Astrocyte of the cerebellum (primary cell): ENCODE results near the gene SMCO3.

Source experiments
- DNase-seq: peaks from one replicate; pipeline ENCODE4 v3.0.0-alpha.2; 2011; ENCODE audit warnings: low read depth
- H3K4me3 ChIP-seq: 2 replicates; pipeline ENCODE4 v1.5.1; 2011; ENCODE audit warnings: mild to moderate bottlenecking, low read depth, low read length, moderate library complexity
- in situ Hi-C: cut with HindIII; loops from 2 replicates; pipeline ENCODE4 v1.10.0; 2017; ENCODE audit warnings: low sequenced_read_pairs
- TF ChIP-seq, protein P1 (sequence below): IDR thresholded peaks from 2 replicates; pipeline ENCODE4 v1.5.1; 2012; ENCODE audit warnings: low read length, low read depth, moderate library complexity, mild to moderate bottlenecking; ENCODE audit errors: missing control alignments

SMCO3 gene

DNA sequence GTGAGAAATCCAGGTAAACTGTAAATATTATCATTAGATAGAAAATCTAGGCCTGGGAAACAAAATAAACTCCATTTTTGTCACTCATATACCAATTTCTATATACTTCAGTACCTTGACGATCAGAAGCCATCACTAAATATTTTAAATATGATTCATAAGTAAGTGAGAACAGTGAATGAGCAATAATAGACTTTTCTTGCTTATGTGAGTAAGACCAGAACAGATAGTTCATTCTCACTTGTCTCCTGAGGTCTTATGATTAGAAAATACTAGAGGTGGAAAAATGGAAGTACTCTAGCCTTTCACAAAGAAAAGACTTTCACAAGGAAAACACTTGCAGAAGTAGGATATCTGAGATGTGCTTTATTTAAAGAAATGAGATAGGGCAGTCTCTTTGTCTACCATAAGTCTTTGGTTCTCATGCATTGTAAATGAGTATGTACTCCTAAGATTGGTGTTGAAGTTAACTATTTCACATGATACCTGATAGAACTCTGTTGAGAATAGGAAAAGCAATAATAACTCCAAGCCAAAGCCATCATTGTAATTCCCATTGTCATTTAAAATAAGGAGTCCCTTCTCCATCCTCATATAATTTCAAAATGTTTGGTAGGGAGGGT lies 10.1 kb upstream of the SMCO3 start:
- in situ Hi-C loops: no loop called here
- H3K4me3 ChIP-seq: no peak overlapping the region
- DNase-seq: no peak
- TF ChIP-seq, protein P1, sequence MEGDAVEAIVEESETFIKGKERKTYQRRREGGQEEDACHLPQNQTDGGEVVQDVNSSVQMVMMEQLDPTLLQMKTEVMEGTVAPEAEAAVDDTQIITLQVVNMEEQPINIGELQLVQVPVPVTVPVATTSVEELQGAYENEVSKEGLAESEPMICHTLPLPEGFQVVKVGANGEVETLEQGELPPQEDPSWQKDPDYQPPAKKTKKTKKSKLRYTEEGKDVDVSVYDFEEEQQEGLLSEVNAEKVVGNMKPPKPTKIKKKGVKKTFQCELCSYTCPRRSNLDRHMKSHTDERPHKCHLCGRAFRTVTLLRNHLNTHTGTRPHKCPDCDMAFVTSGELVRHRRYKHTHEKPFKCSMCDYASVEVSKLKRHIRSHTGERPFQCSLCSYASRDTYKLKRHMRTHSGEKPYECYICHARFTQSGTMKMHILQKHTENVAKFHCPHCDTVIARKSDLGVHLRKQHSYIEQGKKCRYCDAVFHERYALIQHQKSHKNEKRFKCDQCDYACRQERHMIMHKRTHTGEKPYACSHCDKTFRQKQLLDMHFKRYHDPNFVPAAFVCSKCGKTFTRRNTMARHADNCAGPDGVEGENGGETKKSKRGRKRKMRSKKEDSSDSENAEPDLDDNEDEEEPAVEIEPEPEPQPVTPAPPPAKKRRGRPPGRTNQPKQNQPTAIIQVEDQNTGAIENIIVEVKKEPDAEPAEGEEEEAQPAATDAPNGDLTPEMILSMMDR: no peak

DNA sequence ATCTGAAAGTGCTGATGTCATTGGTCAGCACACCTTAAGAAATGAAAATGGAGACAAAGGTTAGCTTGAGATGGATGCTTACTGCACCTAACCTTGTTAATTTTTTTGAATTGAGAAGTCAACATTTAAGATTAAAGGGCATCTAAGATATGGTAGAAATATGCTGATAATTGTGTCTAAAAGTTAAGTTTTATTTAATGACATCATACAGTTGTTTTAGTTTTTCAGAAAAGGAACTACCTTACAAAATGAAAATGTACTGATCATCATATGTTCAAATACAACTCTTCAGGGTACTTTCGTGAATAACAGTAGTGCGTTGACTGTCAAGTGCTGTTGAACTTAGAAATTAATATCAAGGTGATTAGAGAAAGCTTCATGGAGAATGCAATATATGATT lies 2.5 kb downstream of the SMCO3 start:
- in situ Hi-C loops: no loop called here
- no peak for DNase-seq
- no peak overlapping the region for H3K4me3 ChIP-seq
- TF ChIP-seq, protein P1: no peak

DNA sequence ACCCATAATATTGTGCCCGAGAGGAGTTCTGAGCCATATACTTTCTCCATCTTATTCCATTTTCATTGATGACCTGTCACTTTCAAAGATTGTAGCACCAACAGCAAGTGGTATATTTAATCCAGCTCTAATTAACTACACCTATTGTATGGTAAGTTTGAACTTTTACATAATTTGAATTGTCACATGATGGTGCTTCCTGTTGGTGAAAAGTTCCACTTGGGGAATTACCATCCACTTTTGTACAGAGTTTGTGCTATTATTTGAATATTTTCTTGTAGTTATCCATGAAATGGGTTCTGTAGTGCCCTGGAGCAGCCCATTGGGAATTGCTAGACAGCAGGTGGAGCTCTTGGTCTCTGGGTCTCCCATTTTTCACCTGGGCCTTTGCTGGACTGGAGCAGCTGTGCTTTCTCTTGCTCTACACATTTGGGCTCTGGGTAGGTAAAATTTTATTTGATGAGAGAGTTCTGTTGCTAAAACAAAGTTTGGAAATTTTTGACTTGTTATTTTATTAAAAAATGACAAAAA lies 3.0 kb downstream of the SMCO3 start:
- in situ Hi-C loops: no loop called here
- TF ChIP-seq, protein P1: peak; percentile 64
- DNase-seq: no peak
- H3K4me3 ChIP-seq: no peak overlapping the region

GRCh38 chr12:14810167-14810952 lies 3.6 kb downstream of the SMCO3 start:
- no peak overlapping the region for H3K4me3 ChIP-seq
- in situ Hi-C loops: no loop called here
- TF ChIP-seq, protein P1: no peak
- no peak for DNase-seq

GRCh38 chr12:14803830-14804160 lies 10.2 kb downstream of the SMCO3 start:
- in situ Hi-C loops: no loop called here
- TF ChIP-seq, protein P1: no peak
- DNase-seq: no peak
- H3K4me3 ChIP-seq: peak overlapping the region; percentile 87

GRCh38 chr12:14803011-14803829 lies 10.8 kb downstream of the SMCO3 start, which contains the start of the genes C12orf60 and WBP11:
Gene C12orf60 (plus strand): TSS chr12:14803670. CDS start chr12:14822936, 19,266 bp downstream.
Gene WBP11 (minus strand): TSS chr12:14803478. CDS start chr12:14801383, 2,095 bp downstream.
- H3K4me3 ChIP-seq: peak within 1 kb of the TSS; percentile 87
- DNase-seq: peak; percentile 99
- TF ChIP-seq, protein P1: no peak
- in situ Hi-C loops: no loop called here
